ENCODE data around the gene OR52J3. TPM values are rescaled to one million over a fixed set of nuclear protein-coding genes. Genes with fewer than 3 reads are reported as not detected.

The OR52J3 gene
- total RNA-seq, 1 experiment from 2014 or later: not detected

- TF ChIP-seq ZFX (IDR thresholded peaks at IDR 0.05): no peak
- no peak for TF ChIP-seq EZH2 (IDR thresholded peaks at IDR 0.05)
Measured at GRCh38 chr11:5071799-5072198, 25.5 kb downstream of the OR52J3 start (continued).

- no TSS peak for BruUV-seq (replicated peaks)
- CTCF ChIA-PET: no interaction called here
- ATAC-seq (no peak), DNase-seq (ENCODE audit: low read depth, low spot score) (no peak)
- H3K9ac ChIP-seq (ENCODE audit: low read length): no peak overlapping the region
- no peaks in the 10 kb centered on the region for H3K4me1 ChIP-seq (ENCODE audit: control insufficient read depth in 1 of 2, insufficient read depth in 2 of 2, low read length in 2 of 2)
- RAD21 ChIA-PET (ENCODE audit: low non-redundant PET in 1 of 2, low total read pairs in 2 of 2, uncharacterized antibody in 2 of 2, unreplicated experiment in 2 of 2): no interaction called here
- no peaks in the 10 kb centered on the region for H3K9me2 ChIP-seq (ENCODE audit: insufficient read depth)
- H3K27ac ChIP-seq (ENCODE audit: low read depth, low read length): no peak overlapping the region
- no peak overlapping the region for H3K4me3 ChIP-seq (replicated peaks in 1 of 2; ENCODE audit: low read depth in 1 of 2, low read length in 2 of 2)
- POLR2A ChIA-PET: no interaction called here
- no peak overlapping the region for H3K4me2 ChIP-seq (ENCODE audit: low read length)
- H2AFZ ChIP-seq (ENCODE audit: low read depth, low read length, poor library complexity, severe bottlenecking): no peak overlapping the region
- intact Hi-C loops (cut with micrococcal nuclease): no loop called here
- TF ChIP-seq ATF3 (IDR thresholded peaks at IDR 0.05) (no peak), TCF7L2 (IDR thresholded peaks at IDR 0.05; ENCODE audit: borderline replicate concordance, extremely low read depth, insufficient read depth, insufficient read length) (no peak), EZH2 (IDR thresholded peaks at IDR 0.05) (no peak), CEBPB (IDR thresholded peaks at IDR 0.05; ENCODE audit: low read depth) (no peak), POLR2A (IDR thresholded peaks at IDR 0.05; ENCODE audit: borderline replicate concordance, extremely low read depth, insufficient read depth, insufficient read length) (no peak)
- peaks cover 60% of the 10 kb centered on the region for H3K27me3 ChIP-seq (ENCODE audit: insufficient read depth, low read length)
- H3K9me3 ChIP-seq (ENCODE audit: control insufficient read depth in 1 of 2, insufficient read depth in 1 of 2, low read depth in 1 of 2, low read length in 2 of 2): no peaks in the 10 kb centered on the region
- no peaks in the 10 kb centered on the region for H4K20me1 ChIP-seq (ENCODE audit: insufficient read depth)
- no peaks in the 10 kb centered on the region for H3K36me3 ChIP-seq (ENCODE audit: control insufficient read depth in 1 of 2, insufficient read depth in 2 of 2, low read length in 2 of 2)
- no peaks in the 10 kb centered on the region for H3K79me2 ChIP-seq (ENCODE audit: insufficient read depth, low read length)
Measured at GRCh38 chr11:5081405-5081804, 35.1 kb downstream of the OR52J3 start.

- no peak for DNase-seq (ENCODE audit: low read depth, low spot score)
- Histone ChIP-seq H3K27ac (ENCODE audit: low read depth, low read length) (no peak overlapping the region), H3K79me2 (ENCODE audit: insufficient read depth, low read length) (no peaks in the 10 kb centered on the region), H4K20me1 (ENCODE audit: insufficient read depth) (no peaks in the 10 kb centered on the region), H2AFZ (ENCODE audit: low read depth, low read length, poor library complexity, severe bottlenecking) (no peak overlapping the region), H3K9ac (ENCODE audit: low read length) (no peak overlapping the region), H3K36me3 (ENCODE audit: control insufficient read depth in 1 of 2, insufficient read depth in 2 of 2, low read length in 2 of 2) (no peaks in the 10 kb centered on the region), H3K4me3 (replicated peaks in 1 of 2; ENCODE audit: low read depth in 1 of 2, low read length in 2 of 2) (no peak overlapping the region), H3K4me2 (ENCODE audit: low read length) (no peak overlapping the region), H3K9me3 (ENCODE audit: control insufficient read depth in 1 of 2, insufficient read depth in 1 of 2, low read depth in 1 of 2, low read length in 2 of 2) (no peaks in the 10 kb centered on the region), H3K9me2 (ENCODE audit: insufficient read depth) (no peaks in the 10 kb centered on the region), H3K27me3 (ENCODE audit: insufficient read depth, low read length) (peaks cover 70% of the 10 kb centered on the region), H3K4me1 (ENCODE audit: control insufficient read depth in 1 of 2, insufficient read depth in 2 of 2, low read length in 2 of 2) (no peaks in the 10 kb centered on the region)
- ChIA-PET POLR2A (no interaction called here), RAD21 (ENCODE audit: low non-redundant PET in 1 of 2, low total read pairs in 2 of 2, uncharacterized antibody in 2 of 2, unreplicated experiment in 2 of 2) (no interaction called here), CTCF (no interaction called here)
- no TSS peak for BruUV-seq (replicated peaks)
- intact Hi-C loops (cut with micrococcal nuclease): no loop called here
- no peak for ATAC-seq
- TF ChIP-seq POLR2AphosphoS5 (IDR thresholded peaks at IDR 0.05; ENCODE audit: low read depth, low read length): no peak
- no peak for TF ChIP-seq EZH2 (IDR thresholded peaks at IDR 0.05)
- TF ChIP-seq SIN3A (IDR thresholded peaks at IDR 0.05; ENCODE audit: low read depth): no peak
- no peak for TF ChIP-seq JUND (IDR thresholded peaks at IDR 0.05)
- no peak for TF ChIP-seq CBX3 (IDR thresholded peaks at IDR 0.05; ENCODE audit: low read depth)
- TF ChIP-seq CTCF (IDR thresholded peaks at IDR 0.05 in 2 of 3, conservative IDR thresholded peaks at IDR 0.05 in 1 of 3; ENCODE audit: borderline replicate concordance in 1 of 3, insufficient read depth in 1 of 3, low read depth in 2 of 3, low read length in 2 of 3): no peak
- TF ChIP-seq REST (IDR thresholded peaks at IDR 0.05; ENCODE audit: low read depth): no peak
- no peak for TF ChIP-seq RAD21 (IDR thresholded peaks at IDR 0.05; ENCODE audit: low read depth)
Measured at GRCh38 chr11:5083602-5084001, 37.3 kb downstream of the OR52J3 start.

All from HCT116 (cell line).